Mesenchymal stem cell (in vitro differentiated cells and primary cell): ENCODE results near the gene VCP.

Experiments used
- DNase-seq: peaks from one replicate; pipeline ENCODE4 v3.0.0-alpha.2; 2013
- H2AFZ ChIP-seq: one replicate; pipeline ENCODE4 v1.6.1; 2013; ENCODE audit warnings: low read depth, mild to moderate bottlenecking, control low read depth, inconsistent platforms, low read length, moderate library complexity
- H2AK5ac ChIP-seq: 2 replicates; pipeline ENCODE4 v1.6.1; 2013; ENCODE audit warnings: low read length, moderate library complexity, mild to moderate bottlenecking, inconsistent platforms; ENCODE audit not compliant: severe bottlenecking
- H2BK120ac ChIP-seq: one replicate; pipeline ENCODE4 v1.6.1; 2013; ENCODE audit warnings: low read depth, mild to moderate bottlenecking, inconsistent platforms, low read length, moderate library complexity
- H2BK12ac ChIP-seq, 2 experiments: one replicate each; pipeline ENCODE4 v1.6.1; 2013; ENCODE audit warnings: inconsistent platforms in 2 of 2, low read length in 2 of 2, mild to moderate bottlenecking in 2 of 2, moderate library complexity in 2 of 2, control low read depth in 1 of 2
- H2BK15ac ChIP-seq: one replicate; pipeline ENCODE4 v1.6.1; 2013; ENCODE audit warnings: mild to moderate bottlenecking, low read depth, inconsistent platforms; ENCODE audit not compliant: poor library complexity, severe bottlenecking
- H2BK5ac ChIP-seq: 2 replicates; pipeline ENCODE4 v1.6.1; 2013; ENCODE audit warnings: low read depth, mild to moderate bottlenecking, low read length, control low read depth, inconsistent platforms; ENCODE audit not compliant: poor library complexity, severe bottlenecking
- H3K14ac ChIP-seq, 2 experiments: one replicate each; pipeline ENCODE4 v1.6.1; 2013; ENCODE audit warnings: inconsistent platforms in 2 of 2, low read length in 2 of 2, control low read depth in 1 of 2, mild to moderate bottlenecking in 1 of 2, moderate library complexity in 1 of 2
- H3K18ac ChIP-seq, 2 experiments: one replicate each; pipeline ENCODE4 v1.6.1; 2013; ENCODE audit warnings: inconsistent platforms in 2 of 2, low read length in 2 of 2, control low read depth in 1 of 2, low read depth in 1 of 2, mild to moderate bottlenecking in 1 of 2
- H3K23ac ChIP-seq, 2 experiments: one replicate each; pipeline ENCODE4 v1.6.1; 2013; ENCODE audit warnings: inconsistent platforms in 2 of 2, low read length in 2 of 2, mild to moderate bottlenecking in 2 of 2, moderate library complexity in 2 of 2, control low read depth in 1 of 2
- H3K27ac ChIP-seq: 2 replicates; pipeline ENCODE4 v1.5.1; 2013; ENCODE audit warnings: mild to moderate bottlenecking, moderate library complexity, low read length, control low read depth, inconsistent platforms; ENCODE audit not compliant: poor library complexity, severe bottlenecking
- H3K27me3 ChIP-seq, 2 experiments: 2 replicates each; pipeline versions ENCODE4 v1.6.1 to v1.7.0; 2013; ENCODE audit warnings: low read length in 2 of 2, mild to moderate bottlenecking in 2 of 2, moderate library complexity in 2 of 2, control low read depth in 1 of 2, inconsistent platforms in 1 of 2; ENCODE audit not compliant: control insufficient read depth in 1 of 2, insufficient read depth in 1 of 2
- H3K36me3 ChIP-seq, 2 experiments: 2 replicates each; pipeline versions ENCODE4 v1.6.1 to v1.7.0; 2013; ENCODE audit warnings: low read length in 2 of 2, control low read depth in 1 of 2, inconsistent platforms in 1 of 2, low read depth in 1 of 2, mild to moderate bottlenecking in 1 of 2; ENCODE audit not compliant: insufficient read depth in 2 of 2, control insufficient read depth in 1 of 2
- H3K4ac ChIP-seq, 2 experiments: one replicate each; pipeline ENCODE4 v1.6.1; 2013; ENCODE audit warnings: inconsistent platforms in 2 of 2, low read length in 2 of 2, mild to moderate bottlenecking in 2 of 2, moderate library complexity in 2 of 2, control low read depth in 1 of 2, low read depth in 1 of 2
- H3K4me1 ChIP-seq: 2 replicates; pipeline ENCODE4 v1.6.1; 2013; ENCODE audit warnings: low read depth, low read length, control low read depth; ENCODE audit not compliant: control insufficient read depth, insufficient read depth
- H3K4me2 ChIP-seq: 2 replicates; pipeline ENCODE4 v1.6.1; 2013; ENCODE audit warnings: low read length, mild to moderate bottlenecking, inconsistent platforms; ENCODE audit not compliant: poor library complexity, severe bottlenecking
- H3K4me3 ChIP-seq, 2 experiments: 2 replicates each; pipeline versions ENCODE4 v1.5.1 to v1.7.0; 2013; ENCODE audit warnings: low read length in 2 of 2, mild to moderate bottlenecking in 2 of 2, control low read depth in 1 of 2, low read depth in 1 of 2; ENCODE audit not compliant: insufficient read depth in 1 of 2
- H3K79me1 ChIP-seq: replicated peaks from 2 replicates; pipeline ENCODE4 v1.6.1; 2013; ENCODE audit warnings: mild to moderate bottlenecking, control low read depth, low read length, inconsistent platforms; ENCODE audit not compliant: poor library complexity, severe bottlenecking
- H3K9ac ChIP-seq: 2 replicates; pipeline ENCODE4 v1.7.0; 2013; ENCODE audit warnings: mild to moderate bottlenecking, low read length, moderate library complexity
- H3K9me3 ChIP-seq: 2 replicates; pipeline ENCODE4 v1.7.0; 2013; ENCODE audit warnings: mild to moderate bottlenecking, low read length; ENCODE audit not compliant: control insufficient read depth
- H4K8ac ChIP-seq: one replicate; pipeline ENCODE4 v1.6.1; 2013; ENCODE audit warnings: inconsistent platforms, mild to moderate bottlenecking, low read length, moderate library complexity
- H4K91ac ChIP-seq: one replicate; pipeline ENCODE4 v1.6.1; 2013; ENCODE audit warnings: mild to moderate bottlenecking, low read length, inconsistent platforms
- WGBS: methylation state at CpG from one replicate; pipeline ENCODE4 v1.1.7; 2013; ENCODE audit warnings: mixed read lengths; 5-methylcytosine and 5-hydroxymethylcytosine counted together

Gene VCP

DNA sequence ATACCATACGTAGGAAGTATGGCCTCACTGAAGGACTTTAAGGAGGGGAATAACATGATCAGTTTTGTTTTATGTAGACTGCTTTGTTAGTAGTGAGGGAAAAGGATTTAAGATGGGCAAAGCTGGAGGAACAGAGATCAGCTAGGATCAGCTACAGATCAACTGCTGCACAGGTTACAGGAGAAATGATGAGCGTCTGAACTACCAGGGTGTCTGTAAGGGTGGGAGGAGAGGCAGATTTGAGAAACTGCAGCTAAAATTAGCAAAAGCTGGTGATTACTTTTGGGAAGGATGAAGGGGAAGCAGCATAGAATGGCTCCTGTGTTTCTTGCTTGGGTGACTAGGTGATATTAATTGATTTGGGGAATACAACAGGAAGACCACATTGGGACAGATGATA, 39.3 kb downstream of the VCP start:
- Histone ChIP-seq H2BK12ac (no peak overlapping the region), H3K4me2 (no peak overlapping the region), H3K4me3 (no peak overlapping the region), H3K9ac (no peak overlapping the region), H3K27me3 (no peaks in the 10 kb centered on the region), H4K8ac (no peak overlapping the region), H3K36me3 (peaks cover 20 to 39% of the 10 kb centered on the region in 2 experiments), H2AFZ (no peak overlapping the region), H3K9me3 (no peaks in the 10 kb centered on the region), H3K23ac (no peak overlapping the region), H2BK15ac (no peak overlapping the region), H3K27ac (no peak overlapping the region), H3K18ac (no peak overlapping the region), H2BK5ac (no peak overlapping the region), H4K91ac (no peak overlapping the region), H3K14ac (no peak overlapping the region), H2BK120ac (no peak overlapping the region), H3K79me1 (no peaks in the 10 kb centered on the region), H3K4me1 (no peaks in the 10 kb centered on the region), H2AK5ac (no peak overlapping the region), H3K4ac (no peak overlapping the region)
- WGBS: 96% methylated on average over 2 of the region's 2 CpGs
- DNase-seq: no peak

DNA sequence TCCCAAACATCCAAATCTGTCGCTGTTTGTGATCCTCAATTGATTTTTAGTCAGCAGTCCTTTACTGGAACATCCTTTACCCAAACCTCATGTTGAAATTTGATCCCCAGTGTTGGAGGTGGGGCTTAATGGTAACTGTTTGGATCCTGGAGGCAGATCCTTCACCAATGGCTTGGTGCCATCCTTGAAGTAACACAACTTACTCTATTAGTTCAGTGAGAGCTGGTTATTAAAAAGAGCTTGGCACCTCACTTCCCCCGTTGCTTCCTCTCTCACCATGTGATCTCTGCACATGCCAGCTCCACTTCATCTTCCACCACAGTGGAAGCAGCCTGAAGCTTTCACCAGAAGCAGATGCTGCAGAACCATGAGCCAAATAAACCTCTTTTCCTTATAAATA, 42.6 kb downstream of the VCP start:
- H3K4me1 ChIP-seq: peaks cover 1% of the 10 kb centered on the region
- no peak overlapping the region for H4K91ac ChIP-seq
- H3K9ac ChIP-seq: no peak overlapping the region
- H3K36me3 ChIP-seq: peaks cover 6 to 36% of the 10 kb centered on the region in 2 experiments
- no peak overlapping the region for H2BK120ac ChIP-seq
- no peak for DNase-seq
- H3K4me2 ChIP-seq: no peak overlapping the region
- no peaks in the 10 kb centered on the region for H3K9me3 ChIP-seq
- 98% methylated on average over 2 of the region's 2 CpGs for WGBS
- no peaks in the 10 kb centered on the region for H3K27me3 ChIP-seq
- H3K4me3 ChIP-seq: no peak overlapping the region
- no peak overlapping the region for H2AK5ac ChIP-seq
- H2BK12ac ChIP-seq: no peak overlapping the region
- H3K4ac ChIP-seq: no peak overlapping the region
- H3K23ac ChIP-seq: no peak overlapping the region
- no peak overlapping the region for H2BK5ac ChIP-seq
- no peak overlapping the region for H3K14ac ChIP-seq
- H3K79me1 ChIP-seq: no peaks in the 10 kb centered on the region
- H3K27ac ChIP-seq: no peak overlapping the region
- no peak overlapping the region for H3K18ac ChIP-seq
- no peak overlapping the region for H2BK15ac ChIP-seq
- H2AFZ ChIP-seq: no peak overlapping the region
- no peak overlapping the region for H4K8ac ChIP-seq

DNA sequence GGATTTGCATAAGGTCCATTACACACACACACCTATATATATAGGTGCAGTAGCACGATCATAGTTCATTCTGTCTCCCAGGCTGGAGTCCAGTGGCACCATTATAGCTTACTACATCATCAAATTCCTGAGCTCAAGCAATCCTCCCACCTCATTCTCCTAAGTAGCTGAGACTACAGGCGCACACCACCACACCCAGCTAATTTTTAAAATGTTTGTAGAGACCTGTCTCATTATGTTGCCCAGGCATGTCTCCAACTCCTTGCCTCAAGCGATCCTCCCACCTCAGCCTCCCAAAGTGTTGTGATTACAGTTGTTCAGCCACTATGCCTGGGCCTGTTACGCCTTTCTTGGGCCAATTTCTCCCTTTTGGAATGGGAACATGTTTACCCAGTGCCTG, 43.2 kb downstream of the VCP start:
- 95% methylated on average over 3 of the region's 4 CpGs for WGBS

DNA sequence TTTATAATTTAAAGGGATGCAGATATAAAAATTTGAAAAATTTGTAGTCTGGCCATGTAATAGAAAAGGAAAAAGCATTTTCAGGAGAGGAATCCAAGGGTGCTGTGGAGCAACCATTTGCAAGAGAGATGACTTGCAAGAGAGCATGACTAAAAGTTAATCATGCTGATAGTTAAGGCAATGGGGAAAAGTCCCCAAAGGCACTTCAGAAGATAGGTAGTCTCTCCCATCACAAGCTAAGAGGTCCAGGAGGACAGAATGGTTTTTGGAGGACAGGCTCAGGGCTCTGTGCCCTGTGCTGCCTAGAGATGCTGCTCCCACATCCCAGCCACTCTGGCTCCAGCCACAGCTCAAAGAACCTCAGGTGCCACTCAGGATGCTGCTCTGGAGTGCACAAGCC, 44.1 kb downstream of the VCP start:
- no peaks in the 10 kb centered on the region for H3K27me3 ChIP-seq
- no peak for DNase-seq
- no peak overlapping the region for H3K4me3 ChIP-seq
- H3K4me1 ChIP-seq: peaks cover 1% of the 10 kb centered on the region
- no peak overlapping the region for H3K9ac ChIP-seq
- H3K4me2 ChIP-seq: no peak overlapping the region
- no peak overlapping the region for H3K14ac ChIP-seq
- H2AK5ac ChIP-seq: no peak overlapping the region
- no peaks in the 10 kb centered on the region for H3K9me3 ChIP-seq
- H3K23ac ChIP-seq: no peak overlapping the region
- no peak overlapping the region for H4K8ac ChIP-seq
- no peak overlapping the region for H2BK15ac ChIP-seq
- H2BK12ac ChIP-seq: no peak overlapping the region
- no peak overlapping the region for H2BK5ac ChIP-seq
- H3K4ac ChIP-seq: no peak overlapping the region
- no peak overlapping the region for H2BK120ac ChIP-seq
- H3K27ac ChIP-seq: no peak overlapping the region
- no peak overlapping the region for H4K91ac ChIP-seq
- H3K36me3 ChIP-seq: peaks cover 9 to 45% of the 10 kb centered on the region in 2 experiments
- no peaks in the 10 kb centered on the region for H3K79me1 ChIP-seq
- H3K18ac ChIP-seq: no peak overlapping the region
- no peak overlapping the region for H2AFZ ChIP-seq

More for the DNA sequence above, 43.2 kb downstream of the VCP start:
- Histone ChIP-seq H2BK15ac (no peak overlapping the region), H2AK5ac (no peak overlapping the region), H3K14ac (no peak overlapping the region), H3K36me3 (peaks cover 3 to 38% of the 10 kb centered on the region in 2 experiments), H3K9ac (no peak overlapping the region), H3K4ac (no peak overlapping the region), H4K8ac (no peak overlapping the region), H3K27me3 (no peaks in the 10 kb centered on the region), H3K27ac (no peak overlapping the region), H2BK120ac (no peak overlapping the region), H3K9me3 (no peaks in the 10 kb centered on the region), H3K18ac (no peak overlapping the region), H3K4me3 (no peak overlapping the region), H3K23ac (no peak overlapping the region), H2BK12ac (no peak overlapping the region), H3K4me1 (peaks cover 1% of the 10 kb centered on the region), H3K79me1 (no peaks in the 10 kb centered on the region), H2BK5ac (no peak overlapping the region), H4K91ac (no peak overlapping the region), H2AFZ (no peak overlapping the region), H3K4me2 (no peak overlapping the region)
- DNase-seq: no peak
